Dendritic cell treated with granulocyte-macrophage colony-stimulating factor and Interleukin-4, amounts not matched to agents 40 ng/mL and 50 ng/mL, for 4 days (primary cell): ENCODE results near the gene ANTKMT.

Source experiments
- H3K27ac Mint-ChIP-seq: one replicate; pipeline ENCODE4 v1.8.0; 2022; ENCODE audit warnings: mild to moderate bottlenecking, mixed read lengths
- H3K27me3 Mint-ChIP-seq: one replicate; pipeline ENCODE4 v1.8.0; 2022; ENCODE audit warnings: mild to moderate bottlenecking, mixed read lengths
- H3K36me3 Mint-ChIP-seq: one replicate; pipeline ENCODE4 v1.8.0; 2022; ENCODE audit warnings: low read depth, mixed read lengths
- H3K4me1 Mint-ChIP-seq: one replicate; pipeline ENCODE4 v1.8.0; 2022; ENCODE audit warnings: low read depth, mixed read lengths
- H3K4me3 Mint-ChIP-seq: one replicate; pipeline ENCODE4 v1.8.0; 2022; ENCODE audit warnings: mild to moderate bottlenecking, moderate library complexity, mixed read lengths
- H3K9me3 Mint-ChIP-seq: one replicate; pipeline ENCODE4 v1.8.0; 2022; ENCODE audit warnings: mixed read lengths
- intact Hi-C: fragments of 100-400 bp; cut with micrococcal nuclease; formaldehyde crosslinking; loops from one replicate; pipeline ENCODE4 v1.15.0; 2022

ANTKMT gene

GRCh38 chr16:720990-721764 lies at the start of gene ANTKMT:
Gene ANTKMT (plus strand): TSS chr16:721146. CDS start chr16:721275, 129 bp downstream.
- Mint-ChIP-seq H3K27ac (peak within 1 kb of the TSS; percentile 78), H3K4me1 (peaks cover 43% of the 10 kb centered on the region), H3K9me3 (no peaks in the 10 kb centered on the region), H3K36me3 (peaks cover 15% of the 10 kb centered on the region), H3K4me3 (peak within 1 kb of the TSS; percentile 87), H3K27me3 (peaks cover 50% of the 10 kb centered on the region)
- intact Hi-C loops: no loop called here

- Mint-ChIP-seq H3K4me1 (peaks cover 30% of the 10 kb centered on the region), H3K36me3 (peaks cover 65% of the 10 kb centered on the region), H3K4me3 (no peak overlapping the region), H3K27me3 (peaks cover 21% of the 10 kb centered on the region), H3K9me3 (no peaks in the 10 kb centered on the region), H3K27ac (no peak overlapping the region)
- intact Hi-C loops: no loop called here
Measured at GRCh38 chr16:671353-672131, 49.4 kb upstream of the ANTKMT start.

GRCh38 chr16:672371-672770 lies 48.6 kb upstream of the ANTKMT start:
- Mint-ChIP-seq H3K36me3 (peaks cover 65% of the 10 kb centered on the region), H3K27ac (no peak overlapping the region), H3K9me3 (no peaks in the 10 kb centered on the region), H3K4me3 (no peak overlapping the region), H3K27me3 (peaks cover 29% of the 10 kb centered on the region), H3K4me1 (peaks cover 30% of the 10 kb centered on the region)
- intact Hi-C loops: no loop called here

GRCh38 chr16:672851-673250 lies 48.1 kb upstream of the ANTKMT start:
- Mint-ChIP-seq H3K27me3 (peaks cover 33% of the 10 kb centered on the region), H3K27ac (no peak overlapping the region), H3K9me3 (no peaks in the 10 kb centered on the region), H3K4me3 (no peak overlapping the region), H3K36me3 (peaks cover 65% of the 10 kb centered on the region), H3K4me1 (peaks cover 26% of the 10 kb centered on the region)
- intact Hi-C loops: no loop called here

- Mint-ChIP-seq H3K4me3 (no peak overlapping the region), H3K4me1 (peaks cover 25% of the 10 kb centered on the region), H3K9me3 (no peaks in the 10 kb centered on the region), H3K27ac (no peak overlapping the region), H3K36me3 (peaks cover 65% of the 10 kb centered on the region), H3K27me3 (peaks cover 38% of the 10 kb centered on the region)
- intact Hi-C loops: no loop called here
Measured at GRCh38 chr16:673399-673991, 47.5 kb upstream of the ANTKMT start.

- peaks cover 25% of the 10 kb centered on the region for H3K4me1 Mint-ChIP-seq
- intact Hi-C loops: no loop called here
- peaks cover 57% of the 10 kb centered on the region for H3K36me3 Mint-ChIP-seq
- H3K27ac Mint-ChIP-seq: peak overlapping the region; percentile 10
- H3K27me3 Mint-ChIP-seq: peaks cover 38% of the 10 kb centered on the region
- H3K4me3 Mint-ChIP-seq: no peak overlapping the region
- H3K9me3 Mint-ChIP-seq: no peaks in the 10 kb centered on the region
Measured at GRCh38 chr16:674214-674881, 46.6 kb upstream of the ANTKMT start.

GRCh38 chr16:674968-675883 lies 45.7 kb upstream of the ANTKMT start, which contains the start of gene RHBDL1:
Gene RHBDL1 (plus strand): TSS chr16:675671. CDS start chr16:675791, 120 bp downstream.
- no peaks in the 10 kb centered on the region for H3K9me3 Mint-ChIP-seq
- H3K4me3 Mint-ChIP-seq: peak within 1 kb of the TSS; percentile 66
- H3K27ac Mint-ChIP-seq: peak within 1 kb of the TSS; percentile 10
- intact Hi-C loops: no loop called here
- H3K36me3 Mint-ChIP-seq: peaks cover 49% of the 10 kb centered on the region
- peaks cover 25% of the 10 kb centered on the region for H3K4me1 Mint-ChIP-seq
- H3K27me3 Mint-ChIP-seq: peaks cover 38% of the 10 kb centered on the region

- H3K36me3 Mint-ChIP-seq: peaks cover 43% of the 10 kb centered on the region
- H3K4me1 Mint-ChIP-seq: peaks cover 28% of the 10 kb centered on the region
- H3K27ac Mint-ChIP-seq: no peak overlapping the region
- H3K4me3 Mint-ChIP-seq: no peak overlapping the region
- H3K9me3 Mint-ChIP-seq: no peaks in the 10 kb centered on the region
- intact Hi-C loops: no loop called here
- H3K27me3 Mint-ChIP-seq: peaks cover 38% of the 10 kb centered on the region
Measured at GRCh38 chr16:675884-676564, 44.9 kb upstream of the ANTKMT start.

- H3K36me3 Mint-ChIP-seq: peaks cover 43% of the 10 kb centered on the region
- intact Hi-C loops: no loop called here
Measured at GRCh38 chr16:676565-676902, 44.4 kb upstream of the ANTKMT start.

GRCh38 chr16:676913-677312 lies 44.0 kb upstream of the ANTKMT start:
- intact Hi-C loops: no loop called here
- Mint-ChIP-seq H3K27ac (no peak overlapping the region), H3K4me1 (peaks cover 37% of the 10 kb centered on the region), H3K27me3 (peaks cover 38% of the 10 kb centered on the region), H3K9me3 (no peaks in the 10 kb centered on the region), H3K4me3 (no peak overlapping the region), H3K36me3 (peaks cover 43% of the 10 kb centered on the region)

More at GRCh38 chr16:676565-676902, 44.4 kb upstream of the ANTKMT start:
- Mint-ChIP-seq H3K27ac (no peak overlapping the region), H3K4me3 (no peak overlapping the region), H3K9me3 (no peaks in the 10 kb centered on the region), H3K27me3 (peaks cover 38% of the 10 kb centered on the region), H3K4me1 (peaks cover 33% of the 10 kb centered on the region)

GRCh38 chr16:677316-678190 lies 43.4 kb upstream of the ANTKMT start:
- Mint-ChIP-seq H3K27me3 (peaks cover 38% of the 10 kb centered on the region), H3K4me3 (no peak overlapping the region), H3K4me1 (peaks cover 43% of the 10 kb centered on the region), H3K36me3 (peaks cover 43% of the 10 kb centered on the region), H3K9me3 (no peaks in the 10 kb centered on the region), H3K27ac (no peak overlapping the region)
- intact Hi-C loops: no loop called here
